Measurements from ENCODE around the gene C9orf153. TPM values are rescaled to one million over a fixed set of nuclear protein-coding genes. Genes with fewer than 3 reads are reported as not detected.

C9orf153 gene
- total and polyA plus RNA-seq, 2 of the 13 experiments (the other 11 are each of a cell fraction or from before 2014, with no cell fraction given): 0.17 to 0.44 TPM

GRCh38 chr9:86246752-86247161 is 12.7 kb downstream of the C9orf153 start:
- peak; percentile 61 for DNase-seq (ENCODE audit: low spot score)
- Histone ChIP-seq H3K79me2 (ENCODE audit: insufficient read depth, low read length) (no peaks in the 10 kb centered on the region), H3K9ac (ENCODE audit: insufficient read depth, low read depth, low read length) (no peak overlapping the region), H4K20me1 (ENCODE audit: insufficient read depth, low read length) (no peaks in the 10 kb centered on the region), H3K9me3 (ENCODE audit: low read length) (no peaks in the 10 kb centered on the region), H3K4me1 (ENCODE audit: insufficient read depth, low read length) (peaks cover 25% of the 10 kb centered on the region), H2AFZ (ENCODE audit: low read length) (no peak overlapping the region), H3K4me3 (replicated peaks in 1 of 3; ENCODE audit: insufficient read depth in 1 of 3, low read depth in 2 of 3, low read length in 3 of 3) (peak overlapping the region in 2 of 3 experiments; percentile 16 to 29; a peak in 3 of 6 replicates), H3K4me2 (ENCODE audit: low read depth, low read length) (peak overlapping the region; percentile 55), H3K27ac (ENCODE audit: extremely low read length, insufficient read depth, low read length) (no peak overlapping the region), H3K27me3 (ENCODE audit: control insufficient read depth in 1 of 2, insufficient read depth in 2 of 2, low read length in 2 of 2) (no peaks in the 10 kb centered on the region), H3K36me3 (replicated peaks in 1 of 2; ENCODE audit: control insufficient read depth in 1 of 2, insufficient read depth in 2 of 2, low read length in 2 of 2) (no peaks in the 10 kb centered on the region)
- FAIRE-seq: peak; percentile 59
- intact Hi-C loops (cut with micrococcal nuclease; ENCODE audit: unreplicated experiment): no loop called here
- 3% methylated on average over 4 of the region's 6 CpGs for WGBS (ENCODE audit: low lambda C conversion rate)
- no TSS peak for BruUV-seq (replicated peaks)
- in situ Hi-C loops (cut with HindIII; ENCODE audit: extremely low pct_ligation_motif_present, low pct_unique_long_range_greater_than_20kb): no loop called here
- CTCF ChIA-PET (ENCODE audit: low intra/inter-chr PET ratio, low total read pairs): no interaction called here
- peak; percentile 100 for ATAC-seq
- POLR2A ChIA-PET: no interaction called here
- TF ChIP-seq NFATC3 (CRISPR knock-in tag; IDR thresholded peaks at IDR 0.05) (no peak), TP53 (CRISPR knock-in tag; conservative IDR thresholded peaks at IDR 0.05) (no peak), ZNF326 (CRISPR knock-in tag; IDR thresholded peaks at IDR 0.05; ENCODE audit: borderline replicate concordance) (no peak), MAX (IDR thresholded peaks at IDR 0.05) (no peak), ZMAT5 (CRISPR knock-in tag; IDR thresholded peaks at IDR 0.05; ENCODE audit: borderline replicate concordance, low read depth) (no peak), ZEB1 (IDR thresholded peaks at IDR 0.05; ENCODE audit: insufficient replicate concordance, low read depth) (no peak), TBL1XR1 (IDR thresholded peaks at IDR 0.05; ENCODE audit: borderline replicate concordance, low read length, partially characterized antibody) (no peak), HNF4G (IDR thresholded peaks at IDR 0.05; ENCODE audit: borderline replicate concordance, low read depth, low read length) (peak; percentile 76), HNF4G (CRISPR knock-in tag; IDR thresholded peaks at IDR 0.05; ENCODE audit: borderline replicate concordance, low read depth) (no peak), GPBP1L1 (CRISPR knock-in tag; IDR thresholded peaks at IDR 0.05) (no peak), FOXC1 (CRISPR knock-in tag; IDR thresholded peaks at IDR 0.05; ENCODE audit: borderline replicate concordance) (no peak), SP140L (CRISPR knock-in tag; IDR thresholded peaks at IDR 0.05; ENCODE audit: borderline replicate concordance) (no peak), CREB1 (IDR thresholded peaks at IDR 0.05) (no peak), CREB1 (CRISPR knock-in tag; IDR thresholded peaks at IDR 0.05) (no peak), CSRNP2 (CRISPR knock-in tag; conservative IDR thresholded peaks at IDR 0.05; ENCODE audit: low read depth) (no peak), TMF1 (CRISPR knock-in tag; IDR thresholded peaks at IDR 0.05; ENCODE audit: low read depth) (no peak), ZBTB21 (CRISPR knock-in tag; IDR thresholded peaks at IDR 0.05) (no peak), ZMYM4 (CRISPR knock-in tag; IDR thresholded peaks at IDR 0.05) (peak; percentile 14; the same call in 1 of the 2 replicates), ZNF879 (CRISPR knock-in tag; IDR thresholded peaks at IDR 0.05) (no peak), GABPA (IDR thresholded peaks at IDR 0.05; ENCODE audit: low read depth, low read length) (no peak), GABPA (CRISPR knock-in tag; IDR thresholded peaks at IDR 0.05; ENCODE audit: low read depth) (0 out of 2 replicates have a peak, but pooled peaks have one; percentile 22), SALL1 (CRISPR knock-in tag; IDR thresholded peaks at IDR 0.05) (peak; percentile 54), ZFP82 (CRISPR knock-in tag; IDR thresholded peaks at IDR 0.05; ENCODE audit: borderline replicate concordance) (no peak), ZNF678 (CRISPR knock-in tag; IDR thresholded peaks at IDR 0.05) (no peak), ZNF709 (CRISPR knock-in tag; IDR thresholded peaks at IDR 0.05) (no peak), ZC3H13 (CRISPR knock-in tag; IDR thresholded peaks at IDR 0.05) (no peak)
